HCT116 (cell line): ENCODE measurements around the gene TCEANC2. TPM values are rescaled to one million over a fixed set of nuclear protein-coding genes. Genes with fewer than 3 reads are reported as not detected.
"Not testable (repeated sequence)": the region's sequence is repeated elsewhere in the genome, so short reads cannot be mapped to it uniquely, and the experiment has no call there.

ENCODE experiments used
- ATAC-seq: fragments of 200-7000 bp; cut with Tn5 transposase; 2 replicates; pipeline ENCODE4 v1.9.1; 2020; ENCODE audit warnings: mild to moderate bottlenecking, moderate library complexity
- BruUV-seq: library from RNA; stranded (reverse); fragments of 400-500 nt; replicated peaks from 2 replicates; lab custom pipeline; 2021; lab: Mats Ljungman, UMichigan
- CTCF ChIA-PET: fragments of 300-600 bp; sonication (Branson Sonifier 250); formaldehyde crosslinking; loops from one replicate; lab custom pipeline; 2021; ENCODE audit warnings: antibody characterized with exemption; lab: Charles Lee
- POLR2A ChIA-PET: fragments of 300-600, 350-600 bp; sonication (Branson Sonifier 250); formaldehyde crosslinking; loops from one replicate; lab custom pipeline; 2021; ENCODE audit warnings: antibody characterized with exemption; lab: Charles Lee
- RAD21 ChIA-PET, 2 experiments: fragments of 300-600 bp; sonication (Branson Sonifier 250); formaldehyde crosslinking; loops; one replicate each; lab custom pipeline; 2023; ENCODE audit warnings: low total read pairs in 2 of 2; ENCODE audit not compliant: uncharacterized antibody in 2 of 2, unreplicated experiment in 2 of 2, low non-redundant PET in 1 of 2; lab: Charles Lee
- DNase-seq: peaks from one replicate; pipeline ENCODE4 v3.0.0-alpha.2; 2010; ENCODE audit warnings: low read depth, low spot score
- H2AFZ ChIP-seq: fragments of 200-600 bp; shearing (Covaris generic), sonication (generic); 2 replicates; pipeline ENCODE4 v1.6.1; 2017; ENCODE audit warnings: low read depth, mixed run types, mixed read lengths, antibody characterized with exemption, low read length; ENCODE audit not compliant: poor library complexity, severe bottlenecking
- H3K27ac ChIP-seq: 2 replicates; pipeline ENCODE4 v1.5.1; 2012; ENCODE audit warnings: low read depth, low read length
- H3K27me3 ChIP-seq: fragments of 200-600 bp; sonication (generic); 2 replicates; pipeline ENCODE4 v1.6.1; 2016; ENCODE audit warnings: mixed run types, low read length, mixed read lengths; ENCODE audit not compliant: insufficient read depth
- H3K36me3 ChIP-seq, 2 experiments: fragments of 200-500 bp in 1 of 2; fragments of 200-600 bp in 1 of 2; sonication (Bioruptor generic) in 1 of 2; sonication (generic) in 1 of 2; 2 replicates each; pipeline versions ENCODE4 v1.5.1 to v1.6.1; 2014 to 2016; ENCODE audit warnings: low read length in 2 of 2, inconsistent platforms in 1 of 2, mixed read lengths in 1 of 2, mixed run types in 1 of 2; ENCODE audit not compliant: insufficient read depth in 2 of 2, control insufficient read depth in 1 of 2
- H3K4me1 ChIP-seq, 2 experiments: fragments of 200-600 bp in 1 of 2; sonication (generic) in 1 of 2; 2 replicates each; pipeline versions ENCODE4 v1.5.1 to v1.6.1; 2012 to 2017; ENCODE audit warnings: low read length in 2 of 2, inconsistent platforms in 1 of 2, mild to moderate bottlenecking in 1 of 2, mixed read lengths in 1 of 2, mixed run types in 1 of 2, moderate library complexity in 1 of 2; ENCODE audit not compliant: insufficient read depth in 2 of 2, control insufficient read depth in 1 of 2
- H3K4me2 ChIP-seq: fragments of 200-600 bp; sonication (generic); 2 replicates; pipeline ENCODE4 v1.6.1; 2017; ENCODE audit warnings: mixed run types, low read length, mixed read lengths
- H3K4me3 ChIP-seq, 2 experiments: fragments of 200-600 bp in 1 of 2; sonication (generic) in 1 of 2; replicated peaks in 1 of 2; 2 replicates each; pipeline ENCODE4 v1.5.1; 2011 to 2016; ENCODE audit warnings: low read length in 2 of 2, control low read depth in 1 of 2, low read depth in 1 of 2, mild to moderate bottlenecking in 1 of 2, mixed read lengths in 1 of 2, mixed run types in 1 of 2
- H3K79me2 ChIP-seq: fragments of 200-600 bp; sonication (generic); 2 replicates; pipeline ENCODE4 v1.6.1; 2017; ENCODE audit warnings: mild to moderate bottlenecking, mixed run types, low read length, moderate library complexity, mixed read lengths; ENCODE audit not compliant: insufficient read depth
- H3K9ac ChIP-seq: fragments of 200-600 bp; sonication (generic); 2 replicates; pipeline ENCODE4 v1.6.1; 2016; ENCODE audit warnings: low read length, mixed read lengths
- H3K9me2 ChIP-seq: fragments of 200-600 bp; sonication (generic), shearing (Covaris generic); 2 replicates; pipeline ENCODE4 v1.6.1; 2017; ENCODE audit warnings: mixed run types, mild to moderate bottlenecking, moderate library complexity; ENCODE audit not compliant: insufficient read depth
- H3K9me3 ChIP-seq, 2 experiments: fragments of 200-500 bp in 1 of 2; fragments of 200-600 bp in 1 of 2; sonication (Bioruptor generic) in 1 of 2; sonication (generic) in 1 of 2; 2 replicates each; pipeline ENCODE4 v1.6.1; 2014 to 2017; ENCODE audit warnings: low read length in 2 of 2, mixed read lengths in 2 of 2, inconsistent platforms in 1 of 2, low read depth in 1 of 2, mild to moderate bottlenecking in 1 of 2, mixed run types in 1 of 2, moderate library complexity in 1 of 2; ENCODE audit not compliant: control insufficient read depth in 1 of 2, insufficient read depth in 1 of 2
- H4K20me1 ChIP-seq: fragments of 200-600 bp; sonication (generic), shearing (Covaris generic); 2 replicates; pipeline ENCODE4 v1.6.1; 2017; ENCODE audit warnings: mixed run types, mild to moderate bottlenecking, moderate library complexity; ENCODE audit not compliant: insufficient read depth
- CBX3 ChIP-seq: IDR thresholded peaks from 2 replicates; pipeline ENCODE4 v1.6.1; 2012; ENCODE audit warnings: low read depth
- EGR1 ChIP-seq: IDR thresholded peaks from 2 replicates; pipeline ENCODE4 v1.6.1; 2012; ENCODE audit warnings: low read depth
- ELF1 ChIP-seq: IDR thresholded peaks from 2 replicates; pipeline ENCODE4 v1.6.1; 2012; ENCODE audit warnings: low read depth, borderline replicate concordance
- EZH2 ChIP-seq: fragments of 200-600 bp; sonication (generic); IDR thresholded peaks from 2 replicates; pipeline ENCODE4 v1.6.1; 2017; ENCODE audit warnings: antibody characterized with exemption, mixed run types
- FOSL1 ChIP-seq: IDR thresholded peaks from 2 replicates; pipeline ENCODE4 v1.6.1; 2012; ENCODE audit warnings: low read depth
- JUND ChIP-seq: IDR thresholded peaks from 2 replicates; pipeline ENCODE4 v1.6.1; 2012
- POLR2A ChIP-seq: IDR thresholded peaks from 2 replicates; pipeline ENCODE4 v1.7.0; 2011; ENCODE audit warnings: borderline replicate concordance; ENCODE audit not compliant: insufficient read depth, insufficient read length; ENCODE audit errors: extremely low read depth
- RAD21 ChIP-seq: IDR thresholded peaks from 2 replicates; pipeline ENCODE4 v1.6.1; 2012; ENCODE audit warnings: low read depth, mild to moderate bottlenecking
- REST ChIP-seq: IDR thresholded peaks from 2 replicates; pipeline ENCODE4 v1.6.1; 2012; ENCODE audit warnings: low read depth
- SIN3A ChIP-seq: IDR thresholded peaks from 2 replicates; pipeline ENCODE4 v1.6.1; 2012; ENCODE audit warnings: low read depth
- SP1 ChIP-seq: IDR thresholded peaks from 2 replicates; pipeline ENCODE4 v1.6.1; 2012; ENCODE audit warnings: low read depth
- SRF ChIP-seq: IDR thresholded peaks from 2 replicates; pipeline ENCODE4 v1.6.1; 2012; ENCODE audit warnings: low read depth
- YY1 ChIP-seq: IDR thresholded peaks from 2 replicates; pipeline ENCODE4 v1.6.1; 2011; ENCODE audit warnings: low read length, low read depth, moderate library complexity, mild to moderate bottlenecking; ENCODE audit not compliant: insufficient replicate concordance; ENCODE audit errors: extremely low read depth
- ZNF274 ChIP-seq: fragments of 200-500 bp; sonication (Bioruptor generic); IDR thresholded peaks from 2 replicates; pipeline ENCODE4 v1.6.1; 2014; ENCODE audit warnings: mild to moderate bottlenecking, low read depth, low read length, inconsistent platforms
- intact Hi-C: fragments of 100-400 bp; cut with micrococcal nuclease; formaldehyde crosslinking; loops from 2 replicates; pipeline ENCODE4 v1.10.0; 2022
- total RNA-seq: library from RNA; stranded (reverse); gene quantifications from one replicate; pipeline ENCODE4 v1.2.1, GENCODE V29; 2021; ENCODE audit not compliant: unreplicated experiment
- TF ChIP-seq, protein P1 (sequence below), 3 experiments: fragments of 200-600 bp in 1 of 3; sonication (generic) in 1 of 3; IDR thresholded peaks in 2 of 3; conservative IDR thresholded peaks in 1 of 3; 2 replicates each; pipeline ENCODE4 v1.5.1; 2012 to 2017; ENCODE audit warnings: low read depth in 2 of 3, low read length in 2 of 3, antibody characterized with exemption in 1 of 3, borderline replicate concordance in 1 of 3, control low read depth in 1 of 3, mild to moderate bottlenecking in 1 of 3, mixed read lengths in 1 of 3, mixed run types in 1 of 3, moderate library complexity in 1 of 3; ENCODE audit not compliant: insufficient read depth in 1 of 3

Gene TCEANC2
- total RNA-seq, 1 experiment from 2014 or later, result 5.4 TPM

DNA sequence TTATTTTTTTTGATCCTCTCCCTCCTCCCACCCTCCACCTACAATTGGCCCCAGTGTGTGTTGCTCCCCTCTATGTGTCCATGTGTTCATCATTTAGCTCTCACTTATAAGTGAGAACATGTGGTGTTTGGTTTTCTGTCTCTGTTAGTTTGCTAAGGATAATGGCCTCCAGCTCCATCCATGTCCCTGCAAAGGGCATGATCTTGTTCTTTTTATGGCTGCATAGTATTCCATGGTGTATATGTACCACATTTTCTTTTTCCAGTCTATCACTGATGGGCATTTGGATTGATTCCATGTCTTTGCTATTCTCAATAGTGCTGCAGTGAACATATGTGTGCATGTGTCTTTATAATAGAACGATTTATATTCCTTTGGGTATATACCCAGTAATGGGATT, 28.6 kb upstream of the TCEANC2 start:
- H3K9me2 ChIP-seq, H3K9me3 ChIP-seq, H3K27ac ChIP-seq, H3K36me3 ChIP-seq, H3K79me2 ChIP-seq, intact Hi-C loops, H2AFZ ChIP-seq, H3K4me1 ChIP-seq, ATAC-seq, H3K27me3 ChIP-seq, H4K20me1 ChIP-seq, H3K4me3 ChIP-seq, CTCF ChIA-PET, H3K4me2 ChIP-seq, H3K9ac ChIP-seq, POLR2A ChIA-PET, RAD21 ChIA-PET, DNase-seq, BruUV-seq: not testable (repeated sequence)

DNA sequence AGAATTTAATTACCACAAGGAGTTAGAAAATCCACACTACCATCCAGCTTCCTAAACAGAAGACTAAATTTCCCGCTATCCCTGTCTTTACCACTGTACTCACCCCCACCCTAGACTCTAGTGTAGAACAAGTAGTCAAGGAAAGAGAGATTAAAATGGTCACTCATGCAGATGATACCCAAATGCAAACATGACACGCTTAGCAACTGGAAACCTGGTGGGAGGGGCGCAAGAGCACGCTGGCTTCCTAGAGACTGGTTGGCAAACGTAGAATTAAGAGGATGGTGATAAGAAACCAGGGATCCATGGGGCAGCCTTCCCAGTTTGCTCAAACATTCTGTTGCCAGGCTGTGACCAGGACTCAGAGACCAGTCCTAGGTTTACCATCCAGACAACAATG, 25.6 kb upstream of the TCEANC2 start:
- no peaks in the 10 kb centered on the region for H3K79me2 ChIP-seq
- BruUV-seq, result no TSS peak
- TF ChIP-seq YY1 (no peak), CBX3 (no peak), RAD21 (no peak), JUND (no peak), POLR2A (no peak), REST (no peak), SIN3A (no peak), SP1 (no peak), FOSL1 (no peak), SRF (no peak), EGR1 (no peak), ELF1 (no peak), EZH2 (no peak), ZNF274 (no peak)
- TF ChIP-seq, protein P1, sequence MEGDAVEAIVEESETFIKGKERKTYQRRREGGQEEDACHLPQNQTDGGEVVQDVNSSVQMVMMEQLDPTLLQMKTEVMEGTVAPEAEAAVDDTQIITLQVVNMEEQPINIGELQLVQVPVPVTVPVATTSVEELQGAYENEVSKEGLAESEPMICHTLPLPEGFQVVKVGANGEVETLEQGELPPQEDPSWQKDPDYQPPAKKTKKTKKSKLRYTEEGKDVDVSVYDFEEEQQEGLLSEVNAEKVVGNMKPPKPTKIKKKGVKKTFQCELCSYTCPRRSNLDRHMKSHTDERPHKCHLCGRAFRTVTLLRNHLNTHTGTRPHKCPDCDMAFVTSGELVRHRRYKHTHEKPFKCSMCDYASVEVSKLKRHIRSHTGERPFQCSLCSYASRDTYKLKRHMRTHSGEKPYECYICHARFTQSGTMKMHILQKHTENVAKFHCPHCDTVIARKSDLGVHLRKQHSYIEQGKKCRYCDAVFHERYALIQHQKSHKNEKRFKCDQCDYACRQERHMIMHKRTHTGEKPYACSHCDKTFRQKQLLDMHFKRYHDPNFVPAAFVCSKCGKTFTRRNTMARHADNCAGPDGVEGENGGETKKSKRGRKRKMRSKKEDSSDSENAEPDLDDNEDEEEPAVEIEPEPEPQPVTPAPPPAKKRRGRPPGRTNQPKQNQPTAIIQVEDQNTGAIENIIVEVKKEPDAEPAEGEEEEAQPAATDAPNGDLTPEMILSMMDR (IDR thresholded peaks at IDR 0.05 in 2 of 3, conservative IDR thresholded peaks at IDR 0.05 in 1 of 3; ENCODE audit: borderline replicate concordance in 1 of 3, insufficient read depth in 1 of 3, low read depth in 2 of 3, low read length in 2 of 3), result no peak

More for the DNA sequence above, 25.6 kb upstream of the TCEANC2 start:
- no peak for ATAC-seq
- CTCF ChIA-PET, result no interaction called here
- Histone ChIP-seq H3K4me1 (no peaks in the 10 kb centered on the region), H3K4me2 (no peak overlapping the region), H3K9me2 (no peaks in the 10 kb centered on the region), H3K27me3 (no peaks in the 10 kb centered on the region), H2AFZ (no peak overlapping the region), H3K27ac (no peak overlapping the region), H3K4me3 (no peak overlapping the region), H3K9ac (no peak overlapping the region), H4K20me1 (no peaks in the 10 kb centered on the region), H3K36me3 (peaks cover 0 to 3% of the 10 kb centered on the region in 2 experiments; a peak in 1 of 4 replicates), H3K9me3 (no peaks in the 10 kb centered on the region)
- POLR2A ChIA-PET, result interaction anchor here (1.2 kb wide), 1 partner anchor 21 kb away, joined by 3 read pairs; no protein-coding TSS in a partner anchor
- intact Hi-C loops, result no loop called here
- RAD21 ChIA-PET, result no interaction called here
- DNase-seq, result no peak
